ENCODE measurements around the gene ADIPOR2. TPM values are rescaled to one million over a fixed set of nuclear protein-coding genes. Genes with fewer than 3 reads are reported as not detected.
"Not testable (repeated sequence)": the region's sequence is repeated elsewhere in the genome, so short reads cannot be mapped to it uniquely, and the experiment has no call there.

The ADIPOR2 gene
- total and polyA plus RNA-seq, 11 donors, result 17.7 to 52.5 (median 36.7) TPM

- Histone ChIP-seq H3K36me3 (peaks cover 0 to 13% (median 0%) of the 10 kb centered on the region in 9 donors), H3K4me3 (no peak overlapping the region), H3K27ac (no peak overlapping the region), H3K4me1 (peaks cover 0 to 11% (median 0%) of the 10 kb centered on the region in 12 donors), H3K9me3 (peaks cover 0 to 2% (median 0%) of the 10 kb centered on the region in 12 donors), H3K27me3 (no peaks in the 10 kb centered on the region)
- intact Hi-C loops (cut with DNase I), result loop anchor here in 1 of 10 donors (10.0 kb wide), 1 partner anchor 46 kb away; no protein-coding TSS in a partner anchor
- TF ChIP-seq CTCF (IDR thresholded peaks at IDR 0.05), result no peak
- no peak for TF ChIP-seq POLR2A (IDR thresholded peaks at IDR 0.05)
- ATAC-seq (no peak), DNase-seq (no peak)
- 0 to 96% (median 93%) methylated on average over 1 of the region's 1 CpG for WGBS, 4 donors
Observed at GRCh38 chr12:1728824-1729223, 38.0 kb downstream of the ADIPOR2 start.

- Histone ChIP-seq H3K9me3 (peaks cover 0 to 3% (median 0%) of the 10 kb centered on the region in 12 donors), H3K4me1 (peaks cover 0 to 10% (median 0%) of the 10 kb centered on the region in 12 donors), H3K27me3 (no peaks in the 10 kb centered on the region), H3K36me3 (peaks cover 0 to 9% (median 0%) of the 10 kb centered on the region in 9 donors), H3K4me3 (no peak overlapping the region), H3K27ac (no peak overlapping the region)
- ATAC-seq (no peak), DNase-seq (no peak)
- intact Hi-C loops (cut with DNase I), result no loop called here
- no peak for TF ChIP-seq CTCF (IDR thresholded peaks at IDR 0.05)
- TF ChIP-seq POLR2A (IDR thresholded peaks at IDR 0.05), result no peak
- 96 to 98% (median 97%) methylated on average over 11 of the region's 11 CpGs for WGBS, 4 donors
Observed at GRCh38 chr12:1731019-1731687, 40.3 kb downstream of the ADIPOR2 start.

GRCh38 chr12:1731688-1732078 lies 40.8 kb downstream of the ADIPOR2 start:
- H3K27ac ChIP-seq; ATAC-seq; intact Hi-C loops (cut with DNase I); H3K4me1 ChIP-seq; H3K36me3 ChIP-seq; DNase-seq; H3K9me3 ChIP-seq; H3K4me3 ChIP-seq; H3K27me3 ChIP-seq: not testable (repeated sequence)
- 94 to 96% (median 96%) methylated on average over 10 of the region's 10 CpGs for WGBS, 4 donors

- 68 to 78% (median 76%) methylated on average over 1 of the region's 1 CpG for WGBS, 4 donors
- no peaks in the 10 kb centered on the region for H3K27me3 ChIP-seq
- peaks cover 0 to 5% (median 0%) of the 10 kb centered on the region in 9 donors for H3K36me3 ChIP-seq
- peaks cover 0 to 20% (median 6%) of the 10 kb centered on the region in 12 donors for H3K4me1 ChIP-seq
- TF ChIP-seq CTCF (IDR thresholded peaks at IDR 0.05) (no peak), POLR2A (IDR thresholded peaks at IDR 0.05) (no peak)
- DNase-seq (no peak), ATAC-seq (no peak)
- no peak overlapping the region for H3K27ac ChIP-seq
- H3K9me3 ChIP-seq, result peaks cover 0 to 3% (median 0%) of the 10 kb centered on the region in 12 donors
- intact Hi-C loops (cut with DNase I), result no loop called here
- no peak overlapping the region for H3K4me3 ChIP-seq
Observed at GRCh38 chr12:1732914-1733313, 42.0 kb downstream of the ADIPOR2 start.

- H3K27me3 ChIP-seq; H3K4me3 ChIP-seq; H3K36me3 ChIP-seq; intact Hi-C loops (cut with DNase I); DNase-seq; H3K9me3 ChIP-seq; H3K27ac ChIP-seq; ATAC-seq: not testable (repeated sequence)
- peaks cover 0 to 28% (median 11%) of the 10 kb centered on the region in 12 donors for H3K4me1 ChIP-seq
- 91 to 97% (median 97%) methylated on average over 5 of the region's 5 CpGs for whole genome bisulfite sequencing, 4 donors
Observed at GRCh38 chr12:1733712-1734111, 42.8 kb downstream of the ADIPOR2 start.
